PFSK-1 (cell line): ENCODE results near the gene SLC25A48.

Source experiments
- FOXP2 ChIP-seq: optimal IDR thresholded peaks from 2 replicates; pipeline ENCODE3; 2011; ENCODE audit warnings: borderline replicate concordance, control low read depth, inconsistent platforms; ENCODE audit not compliant: insufficient read depth; ENCODE audit errors: extremely low read length, extremely low read depth
- POLR2AphosphoS5 ChIP-seq: IDR thresholded peaks from 2 replicates; pipeline ENCODE4 v1.6.1; 2012; ENCODE audit warnings: low read depth, mild to moderate bottlenecking, control low read depth, low read length, moderate library complexity
- REST ChIP-seq, 2 experiments: IDR thresholded peaks; 2 replicates each; pipeline versions ENCODE4 v1.6.1 to v1.8.0; 2011 to 2012; ENCODE audit warnings: low read depth in 2 of 2, low read length in 2 of 2, control low read depth in 1 of 2, inconsistent platforms in 1 of 2, mild to moderate bottlenecking in 1 of 2, moderate library complexity in 1 of 2; ENCODE audit not compliant: insufficient read depth in 1 of 2
- SIN3A ChIP-seq: IDR thresholded peaks from 2 replicates; pipeline ENCODE4 v1.6.1; 2012; ENCODE audit warnings: mild to moderate bottlenecking, low read length, moderate library complexity, borderline replicate concordance; ENCODE audit not compliant: insufficient read depth
- TAF1 ChIP-seq: IDR thresholded peaks from 2 replicates; pipeline ENCODE4 v1.6.1; 2012; ENCODE audit warnings: low read length, control low read depth, borderline replicate concordance; ENCODE audit not compliant: insufficient read depth

Gene SLC25A48

GRCh38 chr5:135846311-135846710, 11.8 kb downstream of the SLC25A48 start:
- no peak for TF ChIP-seq POLR2AphosphoS5
- no peak for TF ChIP-seq FOXP2
- TF ChIP-seq REST (IDR thresholded peaks at IDR 0.05; ENCODE audit: insufficient read depth in 1 of 2, low read depth in 2 of 2, low read length in 2 of 2), result no peak
- TF ChIP-seq TAF1, result no peak

GRCh38 chr5:135847976-135848375, 13.5 kb downstream of the SLC25A48 start:
- no peak for TF ChIP-seq REST (IDR thresholded peaks at IDR 0.05; ENCODE audit: insufficient read depth in 1 of 2, low read depth in 2 of 2, low read length in 2 of 2)
- TF ChIP-seq POLR2AphosphoS5, result no peak
- TF ChIP-seq SIN3A, result no peak
- TF ChIP-seq TAF1, result no peak
- no peak for TF ChIP-seq FOXP2

GRCh38 chr5:135850231-135850630, 15.8 kb downstream of the SLC25A48 start:
- no peak for TF ChIP-seq SIN3A
- no peak for TF ChIP-seq FOXP2
- no peak for TF ChIP-seq TAF1
- TF ChIP-seq REST (IDR thresholded peaks at IDR 0.05; ENCODE audit: insufficient read depth in 1 of 2, low read depth in 2 of 2, low read length in 2 of 2), result no peak
- TF ChIP-seq POLR2AphosphoS5, result no peak

GRCh38 chr5:135850671-135851070, 16.2 kb downstream of the SLC25A48 start:
- TF ChIP-seq POLR2AphosphoS5 (no peak), REST (IDR thresholded peaks at IDR 0.05; ENCODE audit: insufficient read depth in 1 of 2, low read depth in 2 of 2, low read length in 2 of 2) (no peak), FOXP2 (no peak), TAF1 (no peak), SIN3A (no peak)

- TF ChIP-seq TAF1 (no peak), SIN3A (no peak), POLR2AphosphoS5 (no peak), FOXP2 (no peak), REST (IDR thresholded peaks at IDR 0.05; ENCODE audit: insufficient read depth in 1 of 2, low read depth in 2 of 2, low read length in 2 of 2) (no peak)
Measured at GRCh38 chr5:135851186-135851914, 16.9 kb downstream of the SLC25A48 start.
